GM21717 (cell line): ENCODE data around the gene SPAG7.
A peak's percentile ranks its signal among the peaks of the same experiment; 100 is the strongest.

ENCODE experiments used
- ATAC-seq: cut with Tn5 transposase; IDR thresholded peaks from one replicate; pipeline ENCODE4 v1.9.1; 2021; ENCODE audit warnings: mild to moderate bottlenecking, moderate library complexity; ENCODE audit not compliant: unreplicated experiment

The SPAG7 gene

GRCh38 chr17:4978726-4979125 lies 11.1 kb upstream of the SPAG7 start:
- ATAC-seq = no peak

- ATAC-seq = no peak
Observed at GRCh38 chr17:4974115-4974670, 6.6 kb upstream of the SPAG7 start.

GRCh38 chr17:4973256-4974114 lies 5.9 kb upstream of the SPAG7 start:
- no peak for ATAC-seq

- no peak for ATAC-seq
Observed at GRCh38 chr17:4972752-4973151, 5.1 kb upstream of the SPAG7 start.

- no peak for ATAC-seq
Observed at GRCh38 chr17:4972322-4972721, 4.7 kb upstream of the SPAG7 start.

- ATAC-seq = no peak
Observed at GRCh38 chr17:4971826-4972225, 4.2 kb upstream of the SPAG7 start.

GRCh38 chr17:4970273-4970672 lies 2.7 kb upstream of the SPAG7 start:
- ATAC-seq = no peak

- ATAC-seq = no peak
Observed at GRCh38 chr17:4969551-4970173, 2.0 kb upstream of the SPAG7 start.

- ATAC-seq = no peak
Observed at GRCh38 chr17:4969047-4969550, 1.5 kb upstream of the SPAG7 start.

- no peak for ATAC-seq
Observed at GRCh38 chr17:4968486-4969046, 949 bp upstream of the SPAG7 start.

GRCh38 chr17:4966844-4967538 lies 626 bp downstream of the SPAG7 start:
- ATAC-seq = peak; percentile 75

GRCh38 chr17:4965311-4965986 lies 2.2 kb downstream of the SPAG7 start:
- no peak for ATAC-seq

GRCh38 chr17:4960279-4960922 lies 7.2 kb downstream of the SPAG7 start:
- ATAC-seq = no peak

GRCh38 chr17:4959261-4959965 lies 8.2 kb downstream of the SPAG7 start:
- no peak for ATAC-seq

GRCh38 chr17:4958102-4958501 lies 9.5 kb downstream of the SPAG7 start:
- no peak for ATAC-seq

GRCh38 chr17:4956493-4957061 lies 11.0 kb downstream of the SPAG7 start:
- ATAC-seq = no peak

- ATAC-seq = no peak
Observed at GRCh38 chr17:4955091-4955490, 12.5 kb downstream of the SPAG7 start.

GRCh38 chr17:4953451-4953961 lies 14.1 kb downstream of the SPAG7 start:
- ATAC-seq = no peak

GRCh38 chr17:4951486-4951885 lies 16.1 kb downstream of the SPAG7 start:
- ATAC-seq = no peak
